GM12878 (cell line): ENCODE data around the gene NR2C2AP. TPM values are rescaled to one million over a fixed set of nuclear protein-coding genes. Genes with fewer than 3 reads are reported as not detected.

ENCODE experiments used
- ATAC-seq: fragments of 200-7000 bp; cut with Tn5 transposase; 3 replicates; pipeline ENCODE4 v1.9.1; 2020; ENCODE audit warnings: mild to moderate bottlenecking, moderate library complexity
- BruUV-seq: library from RNA; stranded (reverse); fragments of 400-500 nt; replicated peaks from 2 replicates; lab custom pipeline; 2021; lab: Mats Ljungman, UMichigan
- CTCF ChIA-PET: fragments of 300-600 bp; sonication (Branson Sonifier 250); formaldehyde crosslinking; extraction: SDS; loops from one replicate; lab custom pipeline; 2021; ENCODE audit warnings: inconsistent platforms; lab: Yijun Ruan, JAX
- POLR2A ChIA-PET: fragments of 350-600 bp; formaldehyde crosslinking; extraction: SDS; loops from one replicate; lab custom pipeline; 2021; ENCODE audit warnings: inconsistent platforms; lab: Charles Lee
- RAD21 ChIA-PET: fragments of 300-600 bp; sonication (Branson Sonifier 250); formaldehyde crosslinking; loops from one replicate; lab custom pipeline; 2023; ENCODE audit warnings: antibody characterized with exemption; ENCODE audit not compliant: unreplicated experiment; lab: Charles Lee
- SMC1A ChIA-PET: fragments of 300-600 bp; sonication (Branson Sonifier 250); formaldehyde crosslinking; loops from one replicate; lab custom pipeline; 2023; ENCODE audit not compliant: unreplicated experiment, uncharacterized antibody; lab: Charles Lee
- DNase-seq: peaks from one replicate; pipeline ENCODE4 v3.0.0-alpha.2; 2011; ENCODE audit warnings: low read depth, low spot score
- FAIRE-seq: peaks from 3 replicates; lab custom pipeline; 2011; peaks lifted over from hg19 to GRCh38; lab: Jason Lieb, UNC
- H2AFZ ChIP-seq: 2 replicates; pipeline ENCODE4 v1.6.0; 2011; ENCODE audit warnings: low read depth, low read length, control low read depth; ENCODE audit not compliant: control insufficient read depth
- H3K27ac ChIP-seq: 2 replicates; pipeline ENCODE4 v1.5.1; 2011; ENCODE audit warnings: control low read depth; ENCODE audit not compliant: control insufficient read depth, insufficient read depth
- H3K27me3 ChIP-seq, 2 experiments: replicated peaks in 1 of 2; 2 replicates each; pipeline versions ENCODE4 v1.6.0 to v1.6.1; 2011; ENCODE audit warnings: low read length in 1 of 2; ENCODE audit not compliant: control insufficient read depth in 2 of 2, insufficient read depth in 2 of 2
- H3K36me3 ChIP-seq, 2 experiments: 2 replicates each; pipeline ENCODE4 v1.5.1; 2011; ENCODE audit warnings: low read length in 1 of 2; ENCODE audit not compliant: control insufficient read depth in 2 of 2, insufficient read depth in 2 of 2
- H3K4me1 ChIP-seq: 2 replicates; pipeline ENCODE4 v1.6.1; 2011; ENCODE audit warnings: mild to moderate bottlenecking, low read length, moderate library complexity, mixed read lengths; ENCODE audit not compliant: control insufficient read depth, insufficient read depth
- H3K4me2 ChIP-seq: 2 replicates; pipeline ENCODE4 v1.6.0; 2011; ENCODE audit warnings: control low read depth; ENCODE audit not compliant: control insufficient read depth, insufficient read depth
- H3K4me3 ChIP-seq: fragments of 200-600 bp; sonication (generic); 2 replicates; pipeline ENCODE4 v1.5.1; 2016
- H3K79me2 ChIP-seq: 2 replicates; pipeline ENCODE4 v1.6.0; 2011; ENCODE audit warnings: low read length; ENCODE audit not compliant: control insufficient read depth, insufficient read depth
- H3K9ac ChIP-seq: 2 replicates; pipeline ENCODE4 v1.8.0; 2011; ENCODE audit warnings: low read length, control low read depth, mixed read lengths; ENCODE audit not compliant: control insufficient read depth, insufficient read depth
- H3K9me3 ChIP-seq: replicated peaks from 3 replicates; pipeline ENCODE4 v1.5.1; 2011; ENCODE audit warnings: mild to moderate bottlenecking, low read length; ENCODE audit not compliant: control insufficient read depth, insufficient read depth
- H4K20me1 ChIP-seq: 2 replicates; pipeline ENCODE4 v1.6.0; 2011; ENCODE audit not compliant: control insufficient read depth, insufficient read depth
- ATF7 ChIP-seq: fragments of 450-650 bp; IDR thresholded peaks from 2 replicates; pipeline ENCODE4 v1.6.1; 2016; ENCODE audit warnings: low read depth, mild to moderate bottlenecking
- BACH1 ChIP-seq: fragments of 450-650 bp; IDR thresholded peaks from 2 replicates; pipeline ENCODE4 v1.6.1; 2017; ENCODE audit warnings: mild to moderate bottlenecking, borderline replicate concordance
- BHLHE40 ChIP-seq, 2 experiments: fragments of 450-650 bp in 1 of 2; IDR thresholded peaks; 2 replicates each; pipeline ENCODE4 v1.6.1; 2011 to 2017; ENCODE audit warnings: low read depth in 2 of 2, borderline replicate concordance in 1 of 2, improper control_type of control experiment in 1 of 2, low read length in 1 of 2, mild to moderate bottlenecking in 1 of 2
- CBX5 ChIP-seq: sonication (generic); IDR thresholded peaks from 2 replicates; pipeline ENCODE4 v1.6.1; 2016; ENCODE audit warnings: low read depth, moderate library complexity, mild to moderate bottlenecking, inconsistent platforms
- CHD1 ChIP-seq: IDR thresholded peaks from 2 replicates; pipeline ENCODE4 v1.6.1; 2012; ENCODE audit warnings: low read depth, low read length, improper control_type of control experiment
- GATAD2B ChIP-seq: fragments of 450-650 bp; conservative IDR thresholded peaks from 2 replicates; pipeline ENCODE4 v1.6.1; 2017; ENCODE audit warnings: low read depth, mild to moderate bottlenecking, moderate library complexity
- HDAC6 ChIP-seq: fragments of 200-600 bp; sonication (generic); IDR thresholded peaks from one replicate; pipeline ENCODE4 v1.8.0; 2017; ENCODE audit warnings: antibody characterized with exemption; ENCODE audit not compliant: unreplicated experiment
- IKZF2 ChIP-seq, 2 experiments: fragments of 450-650 bp; IDR thresholded peaks; 2 replicates each; pipeline ENCODE4 v1.6.1; 2017; ENCODE audit warnings: mild to moderate bottlenecking in 2 of 2, moderate library complexity in 2 of 2
- IRF3 ChIP-seq: fragments of 450-650 bp; IDR thresholded peaks from 2 replicates; pipeline ENCODE4 v1.6.1; 2014; ENCODE audit warnings: mild to moderate bottlenecking
- MTA3 ChIP-seq: IDR thresholded peaks from 2 replicates; pipeline ENCODE4 v1.6.1; 2012; ENCODE audit warnings: low read length, inconsistent platforms, borderline replicate concordance
- NR2C2 ChIP-seq: IDR thresholded peaks from 2 replicates; pipeline ENCODE4 v1.6.1; 2011; ENCODE audit warnings: borderline replicate concordance, low read depth; ENCODE audit not compliant: control insufficient read depth, insufficient read length
- SREBF2 ChIP-seq: IDR thresholded peaks from 2 replicates; pipeline ENCODE4 v1.6.1; 2012; ENCODE audit warnings: mild to moderate bottlenecking, low read length
- TAF1 ChIP-seq: IDR thresholded peaks from 2 replicates; pipeline ENCODE4 v1.6.1; 2011; ENCODE audit warnings: mild to moderate bottlenecking, low read depth, low read length, borderline replicate concordance
- ZNF592 ChIP-seq: fragments of 450-650 bp; IDR thresholded peaks from 2 replicates; pipeline ENCODE4 v1.6.1; 2017; ENCODE audit warnings: mild to moderate bottlenecking, moderate library complexity
- WGBS: methylation state at CpG from one replicate; pipeline ENCODE4 v1.1.6; 2016; ENCODE audit warnings: low lambda C conversion rate; ENCODE audit not compliant: insufficient replicate concordance, insufficient coverage; ENCODE audit errors: missing lambda C conversion rate; 5-methylcytosine and 5-hydroxymethylcytosine counted together
- in situ Hi-C: fragments of 300-500 bp; cut with MboI; formaldehyde crosslinking; loops from 9 replicates; pipeline ENCODE4 v1.14.3; 2018; ENCODE audit warnings: mixed read lengths
- intact Hi-C: fragments of 100-400 bp; cut with micrococcal nuclease; formaldehyde crosslinking; loops from one replicate; pipeline ENCODE4 v1.14.2; 2022; ENCODE audit not compliant: unreplicated experiment
- polyA plus RNA-seq, 11 experiments: library from polyadenylated mRNA; depleted of rRNA in 4 of 11; unstranded in 6 of 11; stranded (reverse) in 5 of 11; fragments of >200 nt; fragmentation: Nextera tagmentation in 4 of 11; fragmentation: Illumina TruSeq in 1 of 11; extraction: Ambion mirVana in 4 of 11; extraction: Trizol in 1 of 11; gene quantifications; 1 replicate in 1 of 11; 2 replicates in 10 of 11; pipeline versions ENCODE4 v1.2.1 to v1.2.3, GENCODE V29; 2011 to 2016; ENCODE audit warnings: inconsistent platforms in 2 of 11, missing spikeins in 2 of 11, low read depth in 1 of 11
- total RNA-seq, 4 experiments: library from RNA; depleted of rRNA in 3 of 4; stranded (reverse); fragments of >200 nt in 3 of 4; fragmentation: Illumina TruSeq in 1 of 4; extraction: Trizol in 1 of 4; gene quantifications; 2 replicates each; pipeline versions ENCODE4 v1.2.1 to v1.2.3, GENCODE V29; 2013 to 2021

The NR2C2AP gene
- total and polyA plus RNA-seq, 10 of the 15 experiments (the other 5 are each of a cell fraction or from before 2014, with no cell fraction given), result 21.5 to 44.8 (median 28.1) TPM

DNA sequence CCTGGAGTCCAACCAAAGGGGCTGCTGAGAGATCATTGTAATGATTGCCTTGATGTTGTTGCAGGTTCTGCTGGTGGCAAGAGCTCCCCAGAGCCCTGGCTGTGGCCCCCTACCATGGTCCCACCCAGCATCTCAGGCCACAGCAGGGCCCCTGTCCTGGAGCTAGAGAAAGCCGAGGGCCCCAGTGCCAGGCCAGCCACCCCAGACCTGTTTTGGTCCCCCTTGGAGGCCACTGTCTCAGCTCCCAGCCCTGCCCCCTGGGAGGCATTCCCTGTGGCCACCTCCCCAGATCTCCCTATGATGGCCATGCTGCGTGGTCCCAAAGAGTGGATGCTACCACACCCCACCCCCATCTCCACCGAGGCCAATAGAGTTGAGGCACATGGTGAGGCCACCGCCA lies 24.0 kb upstream of the NR2C2AP start:
- ChIA-PET SMC1A (no interaction called here), CTCF (no interaction called here), RAD21 (no interaction called here), POLR2A (no interaction called here)
- Histone ChIP-seq H3K36me3 (no peaks in the 10 kb centered on the region), H2AFZ (no peak overlapping the region), H3K9me3 (no peaks in the 10 kb centered on the region), H3K27ac (no peak overlapping the region), H3K9ac (no peak overlapping the region), H3K4me3 (no peak overlapping the region), H3K79me2 (no peaks in the 10 kb centered on the region), H4K20me1 (no peaks in the 10 kb centered on the region), H3K4me2 (no peak overlapping the region), H3K27me3 (no peaks in the 10 kb centered on the region; a peak in 1 of 4 replicates), H3K4me1 (peaks cover 4% of the 10 kb centered on the region)
- 83% methylated on average over 4 of the region's 4 CpGs for WGBS
- FAIRE-seq (no peak), DNase-seq (no peak), ATAC-seq (no peak)
- no TSS peak for BruUV-seq
- TF ChIP-seq HDAC6 (no peak), GATAD2B (no peak), NR2C2 (no peak), IKZF2 (IDR thresholded peaks at IDR 0.05) (no peak), MTA3 (no peak)
- in situ Hi-C loops, result no loop called here
- intact Hi-C loops, result no loop called here

DNA sequence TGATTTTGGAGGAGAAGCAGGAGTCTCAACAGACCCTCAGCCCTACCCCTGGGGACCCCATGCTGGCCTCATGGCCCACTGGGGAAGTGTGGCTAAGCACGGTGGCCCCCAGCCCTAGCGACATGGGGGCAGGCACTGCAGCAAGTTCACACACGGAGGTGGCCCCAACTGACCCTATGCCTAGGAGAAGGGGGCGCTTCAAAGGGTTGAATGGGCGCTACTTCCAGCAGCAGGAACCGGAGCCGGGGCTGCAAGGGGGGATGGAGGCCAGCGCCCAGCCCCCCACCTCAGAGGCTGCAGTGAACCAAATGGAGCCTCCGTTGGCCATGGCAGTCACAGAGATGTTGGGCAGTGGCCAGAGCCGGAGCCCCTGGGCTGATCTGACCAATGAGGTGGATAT lies 23.4 kb upstream of the NR2C2AP start:
- DNase-seq (no peak), FAIRE-seq (no peak), ATAC-seq (no peak)
- in situ Hi-C loops (no loop called here), intact Hi-C loops (no loop called here)
- H3K4me2 ChIP-seq, result no peak overlapping the region
- H3K79me2 ChIP-seq, result no peaks in the 10 kb centered on the region
- H3K4me3 ChIP-seq, result no peak overlapping the region
- RAD21 ChIA-PET, result no interaction called here
- no peak overlapping the region for H3K9ac ChIP-seq
- CTCF ChIA-PET, result no interaction called here
- 41% methylated on average over 10 of the region's 10 CpGs for WGBS
- no peaks in the 10 kb centered on the region for H4K20me1 ChIP-seq
- no peaks in the 10 kb centered on the region for H3K27me3 ChIP-seq
- H3K27ac ChIP-seq, result no peak overlapping the region
- SMC1A ChIA-PET, result no interaction called here
- peaks cover 4% of the 10 kb centered on the region for H3K4me1 ChIP-seq
- POLR2A ChIA-PET, result no interaction called here
- no TSS peak for BruUV-seq
- H3K36me3 ChIP-seq, result no peaks in the 10 kb centered on the region
- H3K9me3 ChIP-seq, result no peaks in the 10 kb centered on the region
- H2AFZ ChIP-seq, result no peak overlapping the region
- TF ChIP-seq IRF3, result no peak
- no peak for TF ChIP-seq ATF7
- no peak for TF ChIP-seq BACH1
- no peak for TF ChIP-seq BHLHE40 (IDR thresholded peaks at IDR 0.05; ENCODE audit: borderline replicate concordance in 1 of 2, low read depth in 2 of 2, low read length in 1 of 2)
- no peak for TF ChIP-seq ZNF592
- no peak for TF ChIP-seq CHD1
- no peak for TF ChIP-seq TAF1
- TF ChIP-seq SREBF2, result no peak
- no peak for TF ChIP-seq CBX5
